SK-N-SH treated with all-trans-retinoic acid at 6 μM for 48 hours (cell line): Measurements from ENCODE around the gene CRYGA.

ENCODE experiments used
- ATAC-seq: fragments of 200-7000 bp; cut with Tn5 transposase; 3 replicates; pipeline ENCODE4 v1.9.1; 2020; ENCODE audit warnings: mild to moderate bottlenecking, moderate library complexity
- ARNTL ChIP-seq: fragments of 450-650 bp; formaldehyde crosslinking; IDR thresholded peaks from 2 replicates; pipeline ENCODE4 v1.5.0; 2020; ENCODE audit warnings: low read depth, mild to moderate bottlenecking, moderate library complexity, borderline replicate concordance
- BACH2 ChIP-seq: fragments of 250-450 bp; sonication (Bioruptor Pico); IDR thresholded peaks from 2 replicates; pipeline ENCODE4 v1.9.0; 2021; ENCODE audit warnings: mild to moderate bottlenecking, borderline replicate concordance
- CSDC2 ChIP-seq: fragments of 250-450 bp; sonication (Bioruptor Pico); IDR thresholded peaks from 2 replicates; pipeline ENCODE4 v1.5.0; 2020; ENCODE audit warnings: mild to moderate bottlenecking, moderate library complexity
- CSRNP3 ChIP-seq: fragments of 250-450 bp; sonication (Bioruptor Pico); IDR thresholded peaks from 2 replicates; pipeline ENCODE4 v1.5.1; 2021; ENCODE audit warnings: mild to moderate bottlenecking, moderate library complexity
- GLIS3 ChIP-seq: fragments of 250-450 bp; sonication (Bioruptor Pico); IDR thresholded peaks from 2 replicates; pipeline ENCODE4 v1.5.0; 2020; ENCODE audit warnings: mild to moderate bottlenecking, moderate library complexity
- ISL1 ChIP-seq: fragments of 250-450 bp; sonication (Bioruptor Pico); IDR thresholded peaks from 2 replicates; pipeline ENCODE4 v2.1.2; 2022; ENCODE audit warnings: mild to moderate bottlenecking, moderate library complexity
- PATZ1 ChIP-seq: fragments of 250-450 bp; sonication (Bioruptor Pico); IDR thresholded peaks from 2 replicates; pipeline ENCODE4 v1.8.0; 2020; ENCODE audit warnings: mild to moderate bottlenecking, moderate library complexity, borderline replicate concordance
- PPARA ChIP-seq: fragments of 250-450 bp; sonication (Bioruptor Pico); IDR thresholded peaks from 2 replicates; pipeline ENCODE4 v1.5.0; 2020; ENCODE audit warnings: mild to moderate bottlenecking, borderline replicate concordance
- RARB ChIP-seq: fragments of 250-450 bp; sonication (Bioruptor Pico); IDR thresholded peaks from 2 replicates; pipeline ENCODE4 v1.8.0; 2021; ENCODE audit warnings: mild to moderate bottlenecking, moderate library complexity
- SNAI2 ChIP-seq: fragments of 250-450 bp; sonication (Bioruptor Pico); IDR thresholded peaks from 2 replicates; pipeline ENCODE4 v1.5.0; 2020; ENCODE audit warnings: mild to moderate bottlenecking, moderate library complexity
- TCF4 ChIP-seq: fragments of 250-450 bp; sonication (Bioruptor Pico); IDR thresholded peaks from 2 replicates; pipeline ENCODE4 v1.8.0; 2021; ENCODE audit warnings: mild to moderate bottlenecking, moderate library complexity, borderline replicate concordance
- TOX ChIP-seq: fragments of 250-450 bp; sonication (Bioruptor Pico); IDR thresholded peaks from 2 replicates; pipeline ENCODE4 v1.8.0; 2021; ENCODE audit warnings: mild to moderate bottlenecking, moderate library complexity, borderline replicate concordance
- ZC3H10 ChIP-seq: fragments of 250-450 bp; sonication (Bioruptor Pico); IDR thresholded peaks from 2 replicates; pipeline ENCODE4 v1.5.1; 2021; ENCODE audit warnings: mild to moderate bottlenecking, moderate library complexity
- ZFP3 ChIP-seq: fragments of 250-450 bp; sonication (Bioruptor Pico); IDR thresholded peaks from 2 replicates; pipeline ENCODE4 v1.5.0; 2020; ENCODE audit warnings: mild to moderate bottlenecking, moderate library complexity
- ZFP30 ChIP-seq: fragments of 450-650 bp; formaldehyde crosslinking; IDR thresholded peaks from 2 replicates; pipeline ENCODE4 v1.5.0; 2022; ENCODE audit warnings: mild to moderate bottlenecking, moderate library complexity
- ZNF565 ChIP-seq: fragments of 450-650 bp; formaldehyde crosslinking; conservative IDR thresholded peaks from 2 replicates; pipeline ENCODE4 v1.5.0; 2020; ENCODE audit warnings: low read depth, mild to moderate bottlenecking, moderate library complexity
- ZNF70 ChIP-seq: fragments of 450-650 bp; formaldehyde crosslinking; IDR thresholded peaks from 2 replicates; pipeline ENCODE4 v1.5.0; 2020; ENCODE audit warnings: mild to moderate bottlenecking, moderate library complexity
- ZNF8 ChIP-seq: fragments of 450-650 bp; formaldehyde crosslinking; IDR thresholded peaks from 2 replicates; pipeline ENCODE4 v1.5.0; 2020; ENCODE audit warnings: mild to moderate bottlenecking, moderate library complexity
- TF ChIP-seq, protein P1 (sequence below): fragments of 250-450 bp; sonication (Bioruptor Pico); IDR thresholded peaks from 2 replicates; pipeline ENCODE4 v1.5.1; 2020; ENCODE audit warnings: low read depth, mild to moderate bottlenecking, moderate library complexity
- TF ChIP-seq, protein P2 (sequence below): fragments of 250-450 bp; sonication (Bioruptor Pico); IDR thresholded peaks from 2 replicates; pipeline ENCODE4 v1.5.0; 2020; ENCODE audit warnings: mild to moderate bottlenecking, moderate library complexity
- TF ChIP-seq, protein P3 (sequence below): fragments of 250-450 bp; sonication (Bioruptor Pico); IDR thresholded peaks from 2 replicates; pipeline ENCODE4 v1.8.0; 2021; ENCODE audit warnings: low read depth, mild to moderate bottlenecking, moderate library complexity, borderline replicate concordance

Gene CRYGA

DNA sequence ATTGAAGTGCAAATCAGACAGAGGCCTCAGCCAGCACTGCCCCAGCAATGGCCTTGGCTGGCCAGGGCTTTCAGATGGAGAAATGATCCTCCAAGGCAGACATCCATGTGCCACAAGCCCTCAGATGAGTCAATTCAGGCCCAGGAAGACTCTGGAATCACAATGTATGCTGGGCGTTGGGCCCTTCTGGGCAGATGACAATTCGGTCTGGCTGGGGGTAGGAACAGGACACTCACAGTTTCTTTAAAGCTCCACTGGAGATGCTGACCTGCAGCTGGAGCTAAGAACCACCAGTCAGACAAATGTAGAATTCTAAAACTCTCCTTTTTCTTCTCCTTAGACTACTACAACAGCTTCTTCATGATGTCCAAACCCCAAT is 26.7 kb downstream of the CRYGA start:
- ATAC-seq: no peak
- no peak for TF ChIP-seq ISL1 (CRISPR knock-in tag)
- TF ChIP-seq TOX (CRISPR knock-in tag): no peak
- TF ChIP-seq CSRNP3 (CRISPR knock-in tag): no peak
- TF ChIP-seq ZFP30: no peak
- no peak for TF ChIP-seq BACH2 (CRISPR knock-in tag)
- no peak for TF ChIP-seq CSDC2 (CRISPR knock-in tag)
- TF ChIP-seq, protein P1, sequence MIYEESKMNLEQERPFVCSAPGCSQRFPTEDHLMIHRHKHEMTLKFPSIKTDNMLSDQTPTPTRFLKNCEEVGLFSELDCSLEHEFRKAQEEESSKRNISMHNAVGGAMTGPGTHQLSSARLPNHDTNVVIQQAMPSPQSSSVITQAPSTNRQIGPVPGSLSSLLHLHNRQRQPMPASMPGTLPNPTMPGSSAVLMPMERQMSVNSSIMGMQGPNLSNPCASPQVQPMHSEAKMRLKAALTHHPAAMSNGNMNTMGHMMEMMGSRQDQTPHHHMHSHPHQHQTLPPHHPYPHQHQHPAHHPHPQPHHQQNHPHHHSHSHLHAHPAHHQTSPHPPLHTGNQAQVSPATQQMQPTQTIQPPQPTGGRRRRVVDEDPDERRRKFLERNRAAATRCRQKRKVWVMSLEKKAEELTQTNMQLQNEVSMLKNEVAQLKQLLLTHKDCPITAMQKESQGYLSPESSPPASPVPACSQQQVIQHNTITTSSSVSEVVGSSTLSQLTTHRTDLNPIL (CRISPR knock-in tag): no peak
- no peak for TF ChIP-seq GLIS3
- no peak for TF ChIP-seq ZNF8 (CRISPR knock-in tag)
- TF ChIP-seq, protein P2, sequence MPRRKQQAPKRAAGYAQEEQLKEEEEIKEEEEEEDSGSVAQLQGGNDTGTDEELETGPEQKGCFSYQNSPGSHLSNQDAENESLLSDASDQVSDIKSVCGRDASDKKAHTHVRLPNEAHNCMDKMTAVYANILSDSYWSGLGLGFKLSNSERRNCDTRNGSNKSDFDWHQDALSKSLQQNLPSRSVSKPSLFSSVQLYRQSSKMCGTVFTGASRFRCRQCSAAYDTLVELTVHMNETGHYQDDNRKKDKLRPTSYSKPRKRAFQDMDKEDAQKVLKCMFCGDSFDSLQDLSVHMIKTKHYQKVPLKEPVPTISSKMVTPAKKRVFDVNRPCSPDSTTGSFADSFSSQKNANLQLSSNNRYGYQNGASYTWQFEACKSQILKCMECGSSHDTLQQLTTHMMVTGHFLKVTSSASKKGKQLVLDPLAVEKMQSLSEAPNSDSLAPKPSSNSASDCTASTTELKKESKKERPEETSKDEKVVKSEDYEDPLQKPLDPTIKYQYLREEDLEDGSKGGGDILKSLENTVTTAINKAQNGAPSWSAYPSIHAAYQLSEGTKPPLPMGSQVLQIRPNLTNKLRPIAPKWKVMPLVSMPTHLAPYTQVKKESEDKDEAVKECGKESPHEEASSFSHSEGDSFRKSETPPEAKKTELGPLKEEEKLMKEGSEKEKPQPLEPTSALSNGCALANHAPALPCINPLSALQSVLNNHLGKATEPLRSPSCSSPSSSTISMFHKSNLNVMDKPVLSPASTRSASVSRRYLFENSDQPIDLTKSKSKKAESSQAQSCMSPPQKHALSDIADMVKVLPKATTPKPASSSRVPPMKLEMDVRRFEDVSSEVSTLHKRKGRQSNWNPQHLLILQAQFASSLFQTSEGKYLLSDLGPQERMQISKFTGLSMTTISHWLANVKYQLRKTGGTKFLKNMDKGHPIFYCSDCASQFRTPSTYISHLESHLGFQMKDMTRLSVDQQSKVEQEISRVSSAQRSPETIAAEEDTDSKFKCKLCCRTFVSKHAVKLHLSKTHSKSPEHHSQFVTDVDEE (CRISPR knock-in tag): no peak
- no peak for TF ChIP-seq PPARA (CRISPR knock-in tag)
- TF ChIP-seq ZC3H10 (CRISPR knock-in tag): no peak

DNA sequence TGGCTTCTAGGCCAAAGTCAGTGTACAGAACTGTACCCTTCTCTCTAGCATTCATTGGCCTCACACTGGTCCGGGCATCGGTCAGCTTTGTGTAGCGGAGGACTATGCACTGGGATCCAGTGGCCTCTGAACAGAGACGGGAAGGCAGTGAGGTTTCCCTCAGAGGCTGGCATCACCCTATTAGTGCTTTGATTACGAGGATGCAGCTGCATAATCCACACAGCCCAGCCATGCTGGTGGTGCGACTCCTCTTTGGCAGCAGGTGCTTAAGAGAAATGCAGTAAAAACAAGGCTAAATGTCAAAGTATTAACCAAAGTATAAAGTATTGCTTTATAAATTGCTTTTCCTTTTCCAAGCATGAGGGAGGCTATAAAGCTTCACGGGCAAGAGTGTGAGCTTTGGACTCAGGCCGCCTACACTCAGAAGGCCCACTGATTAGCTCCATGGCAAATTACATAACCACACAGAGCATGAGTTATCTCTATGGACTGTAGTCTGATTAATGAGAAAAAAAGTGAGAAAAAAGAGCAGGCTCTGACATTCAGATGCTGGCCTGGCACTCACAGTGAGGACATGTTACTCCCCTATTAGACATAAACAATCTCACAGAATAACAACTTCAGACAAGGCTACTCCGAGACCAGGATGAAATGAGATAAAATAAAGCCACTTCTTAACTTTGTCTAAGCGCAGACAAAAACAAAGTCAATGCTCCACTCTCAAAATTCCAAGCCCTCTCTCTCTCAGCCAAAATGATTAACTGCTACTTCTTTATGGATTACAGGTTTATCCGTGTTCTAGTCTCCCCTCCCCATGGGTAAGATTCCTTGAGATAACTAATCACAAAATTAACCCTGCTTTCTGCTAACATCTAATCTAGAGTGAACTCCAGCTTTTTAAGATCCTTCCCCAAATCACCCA is 27.3 kb downstream of the CRYGA start:
- no peak for ATAC-seq
- TF ChIP-seq TCF4 (CRISPR knock-in tag): no peak
- TF ChIP-seq, protein P1 (CRISPR knock-in tag): no peak
- TF ChIP-seq ARNTL (CRISPR knock-in tag): no peak
- no peak for TF ChIP-seq ZNF565 (CRISPR knock-in tag)
- no peak for TF ChIP-seq CSDC2 (CRISPR knock-in tag)

- no peak for ATAC-seq
- TF ChIP-seq CSRNP3 (CRISPR knock-in tag) (no peak), BACH2 (CRISPR knock-in tag) (no peak), ZNF8 (CRISPR knock-in tag) (no peak), CSDC2 (CRISPR knock-in tag) (no peak), ZNF70 (CRISPR knock-in tag) (no peak), PPARA (CRISPR knock-in tag) (no peak), PATZ1 (CRISPR knock-in tag) (no peak), RARB (CRISPR knock-in tag) (no peak), TCF4 (CRISPR knock-in tag) (no peak), ARNTL (CRISPR knock-in tag) (no peak), SNAI2 (CRISPR knock-in tag) (no peak), ZFP3 (no peak), ZNF565 (CRISPR knock-in tag) (no peak), ISL1 (CRISPR knock-in tag) (no peak)
- TF ChIP-seq, protein P1 (CRISPR knock-in tag): no peak
- TF ChIP-seq, protein P3, sequence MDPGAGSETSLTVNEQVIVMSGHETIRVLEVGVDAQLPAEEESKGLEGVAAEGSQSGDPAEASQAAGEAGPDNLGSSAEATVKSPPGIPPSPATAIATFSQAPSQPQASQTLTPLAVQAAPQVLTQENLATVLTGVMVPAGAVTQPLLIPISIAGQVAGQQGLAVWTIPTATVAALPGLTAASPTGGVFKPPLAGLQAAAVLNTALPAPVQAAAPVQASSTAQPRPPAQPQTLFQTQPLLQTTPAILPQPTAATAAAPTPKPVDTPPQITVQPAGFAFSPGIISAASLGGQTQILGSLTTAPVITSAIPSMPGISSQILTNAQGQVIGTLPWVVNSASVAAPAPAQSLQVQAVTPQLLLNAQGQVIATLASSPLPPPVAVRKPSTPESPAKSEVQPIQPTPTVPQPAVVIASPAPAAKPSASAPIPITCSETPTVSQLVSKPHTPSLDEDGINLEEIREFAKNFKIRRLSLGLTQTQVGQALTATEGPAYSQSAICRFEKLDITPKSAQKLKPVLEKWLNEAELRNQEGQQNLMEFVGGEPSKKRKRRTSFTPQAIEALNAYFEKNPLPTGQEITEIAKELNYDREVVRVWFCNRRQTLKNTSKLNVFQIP: no peak
Observed at GRCh38 chr2:208134928-208135586, 28.3 kb downstream of the CRYGA start.
